ENCODE data around the gene DRC7.

DNA sequence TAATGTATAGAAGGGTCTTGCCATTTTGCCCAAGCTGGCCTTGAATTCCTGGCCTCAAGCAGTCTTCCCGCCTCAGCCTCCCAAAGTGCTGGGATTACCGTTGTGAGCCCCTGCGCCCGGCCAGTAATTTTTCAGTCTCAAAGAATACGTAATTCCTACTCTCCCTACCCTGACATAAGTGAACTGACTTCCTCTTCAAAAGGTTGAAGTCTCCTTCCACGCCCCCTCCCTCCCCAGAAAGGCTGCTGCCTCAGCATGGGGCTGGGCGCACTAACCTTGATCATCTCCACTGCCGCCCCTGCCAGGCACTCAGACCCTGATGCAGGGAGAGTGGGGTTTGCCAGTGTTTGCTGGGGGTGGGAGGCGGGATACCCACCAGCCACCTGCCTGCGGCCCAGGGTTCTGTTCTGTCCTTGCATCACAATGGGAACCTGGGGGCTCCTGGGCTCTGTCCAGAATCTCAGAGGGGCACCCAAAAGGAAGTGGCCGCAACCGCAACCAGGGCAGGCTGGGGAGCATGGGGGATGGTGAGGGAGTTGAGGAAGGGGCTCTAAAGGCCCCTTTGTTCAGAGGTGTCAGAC, 80.2 kb downstream of the DRC7 start:
- TF ChIP-seq GATA2 (IDR thresholded peaks at IDR 0.05; ENCODE audit: low read depth, low read length) = no peak
- TF ChIP-seq GATA3 (IDR thresholded peaks at IDR 0.05; ENCODE audit: low read depth, low read length) = no peak

All from SH-SY5Y (cell line).